SU-DHL-6 (cell line): ENCODE measurements around the gene L1TD1.
A peak's percentile ranks its signal among the peaks of the same experiment; 100 is the strongest.

Experiments used
- EZH2phosphoT487 ChIP-seq: fragments of 200-600 bp; sonication (generic), shearing (Covaris generic); conservative IDR thresholded peaks from 2 replicates; pipeline ENCODE4 v1.6.1; 2018; ENCODE audit warnings: mild to moderate bottlenecking, antibody characterized with exemption, low read length, moderate library complexity, mixed read lengths
- TF ChIP-seq, protein P1 (sequence below): fragments of 200-600 bp; sonication (generic); IDR thresholded peaks from one replicate; pipeline ENCODE4 v1.5.1; 2017; ENCODE audit warnings: antibody characterized with exemption, mild to moderate bottlenecking, low read length, moderate library complexity; ENCODE audit not compliant: insufficient read depth, poor library complexity, severe bottlenecking

DNA sequence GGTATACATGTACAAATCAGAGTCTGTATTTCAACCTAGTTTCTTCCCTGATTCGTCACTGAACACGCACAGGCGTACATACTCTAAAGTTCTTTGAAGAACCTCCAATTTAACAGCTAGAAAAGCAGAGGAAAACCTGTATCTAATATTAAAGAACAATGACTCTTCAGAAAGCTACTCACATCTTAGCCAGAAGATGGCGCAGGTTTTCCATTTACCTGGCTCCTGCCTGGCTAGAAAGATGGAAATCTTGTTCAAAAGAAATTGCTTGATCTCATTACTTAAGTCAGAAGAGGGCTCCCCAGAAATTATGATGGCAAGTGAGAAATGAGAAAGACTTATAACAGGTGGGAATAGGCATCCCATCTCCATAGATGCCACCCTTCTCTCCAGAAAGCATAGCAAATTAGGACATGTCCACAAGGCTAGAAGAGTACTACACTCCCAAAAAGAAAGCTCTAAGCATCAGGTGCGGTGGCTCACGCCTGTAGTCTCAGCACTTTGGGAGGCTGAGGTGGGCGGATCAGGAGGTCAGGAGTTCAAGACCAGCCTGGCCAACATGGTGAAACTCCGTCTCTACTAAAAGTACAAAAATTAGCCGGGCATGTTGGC lies 19.0 kb upstream of the L1TD1 start:
- TF ChIP-seq, protein P1, sequence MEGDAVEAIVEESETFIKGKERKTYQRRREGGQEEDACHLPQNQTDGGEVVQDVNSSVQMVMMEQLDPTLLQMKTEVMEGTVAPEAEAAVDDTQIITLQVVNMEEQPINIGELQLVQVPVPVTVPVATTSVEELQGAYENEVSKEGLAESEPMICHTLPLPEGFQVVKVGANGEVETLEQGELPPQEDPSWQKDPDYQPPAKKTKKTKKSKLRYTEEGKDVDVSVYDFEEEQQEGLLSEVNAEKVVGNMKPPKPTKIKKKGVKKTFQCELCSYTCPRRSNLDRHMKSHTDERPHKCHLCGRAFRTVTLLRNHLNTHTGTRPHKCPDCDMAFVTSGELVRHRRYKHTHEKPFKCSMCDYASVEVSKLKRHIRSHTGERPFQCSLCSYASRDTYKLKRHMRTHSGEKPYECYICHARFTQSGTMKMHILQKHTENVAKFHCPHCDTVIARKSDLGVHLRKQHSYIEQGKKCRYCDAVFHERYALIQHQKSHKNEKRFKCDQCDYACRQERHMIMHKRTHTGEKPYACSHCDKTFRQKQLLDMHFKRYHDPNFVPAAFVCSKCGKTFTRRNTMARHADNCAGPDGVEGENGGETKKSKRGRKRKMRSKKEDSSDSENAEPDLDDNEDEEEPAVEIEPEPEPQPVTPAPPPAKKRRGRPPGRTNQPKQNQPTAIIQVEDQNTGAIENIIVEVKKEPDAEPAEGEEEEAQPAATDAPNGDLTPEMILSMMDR, result peak; percentile 70
- TF ChIP-seq EZH2phosphoT487, result no peak
